SK-N-SH (cell line): ENCODE data around the gene HK2. TPM values are rescaled to one million over a fixed set of nuclear protein-coding genes. Genes with fewer than 3 reads are reported as not detected.
"Not testable (repeated sequence)": the region's sequence is repeated elsewhere in the genome, so short reads cannot be mapped to it uniquely, and the experiment has no call there.

Experiments used
- CTCF ChIA-PET: fragments of 300-600, 350-600 bp; formaldehyde crosslinking; extraction: SDS; loops from one replicate; lab custom pipeline; 2021; lab: Yijun Ruan, JAX
- POLR2A ChIA-PET: fragments of 350-600 bp; sonication (Branson Sonifier 250); formaldehyde crosslinking; extraction: SDS; loops from one replicate; lab custom pipeline; 2020; ENCODE audit warnings: antibody characterized with exemption, inconsistent platforms; lab: Yijun Ruan, JAX
- DNase-seq: peaks from one replicate; pipeline ENCODE4 v3.0.0; 2012
- H2AFZ ChIP-seq: fragments of 200-600 bp; sonication (generic); 2 replicates; pipeline ENCODE4 v1.8.1; 2016; ENCODE audit warnings: antibody characterized with exemption, mild to moderate bottlenecking, low read depth
- H3F3A ChIP-seq: fragments of 200-600 bp; sonication (generic); replicated peaks from 2 replicates; pipeline ENCODE3; 2016; ENCODE audit warnings: antibody characterized with exemption, mild to moderate bottlenecking; ENCODE audit not compliant: insufficient read depth
- H3K27ac ChIP-seq, 2 experiments: fragments of 200-500 bp in 1 of 2; fragments of 200-600 bp in 1 of 2; sonication (Bioruptor generic) in 1 of 2; sonication (generic), shearing (Covaris generic) in 1 of 2; 2 replicates each; pipeline versions ENCODE4 v1.5.1 to v1.6.1; 2014 to 2016; ENCODE audit warnings: low read depth in 2 of 2, inconsistent platforms in 1 of 2, low read length in 1 of 2, mild to moderate bottlenecking in 1 of 2, mixed read lengths in 1 of 2
- H3K27me3 ChIP-seq: fragments of 200-600 bp; sonication (generic), shearing (Covaris generic); 2 replicates; pipeline ENCODE4 v1.6.1; 2016; ENCODE audit warnings: mixed run types; ENCODE audit not compliant: insufficient read depth
- H3K36me3 ChIP-seq, 2 experiments: fragments of 200-500 bp in 1 of 2; fragments of 200-600 bp in 1 of 2; sonication (Bioruptor generic) in 1 of 2; sonication (generic) in 1 of 2; replicated peaks in 1 of 2; 2 replicates each; pipeline versions ENCODE3 to v1.5.1; 2014 to 2016; ENCODE audit warnings: low read length in 1 of 2, mild to moderate bottlenecking in 1 of 2; ENCODE audit not compliant: insufficient read depth in 2 of 2, control insufficient read depth in 1 of 2
- H3K4me1 ChIP-seq, 2 experiments: fragments of 200-500 bp in 1 of 2; fragments of 200-600 bp in 1 of 2; sonication (Bioruptor generic) in 1 of 2; sonication (generic), shearing (Covaris generic) in 1 of 2; 2 replicates each; pipeline versions ENCODE4 v1.5.1 to v1.6.1; 2014 to 2016; ENCODE audit warnings: low read depth in 1 of 2, low read length in 1 of 2, mixed run types in 1 of 2; ENCODE audit not compliant: insufficient read depth in 2 of 2, control insufficient read depth in 1 of 2
- H3K4me2 ChIP-seq: fragments of 200-600 bp; sonication (generic), shearing (Covaris generic); 2 replicates; pipeline ENCODE4 v1.6.1; 2017; ENCODE audit warnings: mixed run types
- H3K4me3 ChIP-seq, 2 experiments: fragments of 200-500 bp in 1 of 2; fragments of 200-600 bp in 1 of 2; sonication (Bioruptor generic) in 1 of 2; sonication (generic), shearing (Covaris generic) in 1 of 2; 2 replicates each; pipeline versions ENCODE4 v1.5.1 to v1.8.1; 2014 to 2016; ENCODE audit warnings: low read depth in 2 of 2, inconsistent platforms in 1 of 2, low read length in 1 of 2, mild to moderate bottlenecking in 1 of 2, mixed read lengths in 1 of 2, moderate library complexity in 1 of 2
- H3K79me2 ChIP-seq: fragments of 200-600 bp; sonication (generic); 2 replicates; pipeline ENCODE4 v1.8.1; 2017; ENCODE audit warnings: mild to moderate bottlenecking; ENCODE audit not compliant: insufficient read depth
- H3K9ac ChIP-seq: fragments of 200-600 bp; sonication (generic); 2 replicates; pipeline ENCODE4 v1.6.1; 2017; ENCODE audit warnings: mixed run types
- H3K9me2 ChIP-seq: fragments of 200-600 bp; sonication (generic); 2 replicates; pipeline ENCODE4 v1.6.1; 2017; ENCODE audit warnings: mixed run types
- H3K9me3 ChIP-seq: fragments of 200-600 bp; sonication (generic); 2 replicates; pipeline ENCODE4 v1.6.1; 2017; ENCODE audit warnings: mixed run types, mild to moderate bottlenecking, moderate library complexity
- H4K20me1 ChIP-seq: fragments of 200-600 bp; sonication (generic); 2 replicates; pipeline ENCODE4 v1.6.1; 2017; ENCODE audit warnings: mild to moderate bottlenecking, mixed run types; ENCODE audit not compliant: insufficient read depth
- EP300 ChIP-seq, 2 experiments: IDR thresholded peaks; 2 replicates each; pipeline versions ENCODE4 v1.4.0 to v1.6.1; 2012; ENCODE audit warnings: borderline replicate concordance in 1 of 2, low read depth in 1 of 2, low read length in 1 of 2
- EZH2phosphoT487 ChIP-seq: fragments of 200-600 bp; sonication (generic); IDR thresholded peaks from 2 replicates; pipeline ENCODE4 v1.6.1; 2017; ENCODE audit warnings: low read depth, mixed run types, mild to moderate bottlenecking, antibody characterized with exemption, moderate library complexity, borderline replicate concordance
- FOXJ3 ChIP-seq: sonication (generic); formaldehyde crosslinking; IDR thresholded peaks from 2 replicates; pipeline ENCODE4 v1.5.1; 2020; ENCODE audit warnings: mild to moderate bottlenecking, missing genetic modification reagents
- FOXM1 ChIP-seq: IDR thresholded peaks from 2 replicates; pipeline ENCODE4 v1.4.0; 2012; ENCODE audit warnings: low read depth, mild to moderate bottlenecking
- GABPA ChIP-seq: IDR thresholded peaks from 2 replicates; pipeline ENCODE4 v1.4.0; 2012; ENCODE audit warnings: low read depth, mild to moderate bottlenecking
- GATA2 ChIP-seq: sonication (generic); formaldehyde crosslinking; IDR thresholded peaks from 2 replicates; pipeline ENCODE4 v1.5.0; 2020; ENCODE audit warnings: mild to moderate bottlenecking, missing genetic modification reagents
- IRF3 ChIP-seq: fragments of 150-350 bp; IDR thresholded peaks from 2 replicates; pipeline ENCODE4 v1.6.1; 2016; ENCODE audit warnings: mild to moderate bottlenecking, low read depth, low read length
- MEF2A ChIP-seq: IDR thresholded peaks from 2 replicates; pipeline ENCODE4 v1.4.0; 2012; ENCODE audit warnings: low read depth, borderline replicate concordance
- NFIC ChIP-seq: IDR thresholded peaks from 2 replicates; pipeline ENCODE4 v1.4.0; 2012; ENCODE audit warnings: borderline replicate concordance
- NRF1 ChIP-seq: IDR thresholded peaks from 2 replicates; pipeline ENCODE4 v1.6.1; 2012; ENCODE audit warnings: low read depth, mild to moderate bottlenecking, low read length
- PBX3 ChIP-seq: IDR thresholded peaks from 2 replicates; pipeline ENCODE4; 2012
- RAD21 ChIP-seq: IDR thresholded peaks from 2 replicates; pipeline ENCODE4 v1.6.1; 2012; ENCODE audit warnings: mild to moderate bottlenecking, low read length
- RCOR1 ChIP-seq: fragments of 150-350 bp; IDR thresholded peaks from 2 replicates; pipeline ENCODE4 v1.6.1; 2017; ENCODE audit warnings: antibody characterized with exemption, low read length
- RFX5 ChIP-seq: IDR thresholded peaks from 2 replicates; pipeline ENCODE4 v1.6.1; 2012; ENCODE audit warnings: mild to moderate bottlenecking, improper control_type of control experiment, low read length
- SIN3A ChIP-seq: IDR thresholded peaks from 2 replicates; pipeline ENCODE4 v1.6.1; 2012; ENCODE audit warnings: low read depth, mild to moderate bottlenecking, low read length, moderate library complexity, borderline replicate concordance
- USF1 ChIP-seq: IDR thresholded peaks from 2 replicates; pipeline ENCODE4 v1.4.0; 2012; ENCODE audit warnings: low read depth, borderline replicate concordance
- USF2 ChIP-seq: fragments of 150-350 bp; IDR thresholded peaks from 2 replicates; pipeline ENCODE4 v1.6.1; 2017; ENCODE audit warnings: antibody characterized with exemption, low read length, low read depth, borderline replicate concordance
- WGBS: methylation state at CpG from one replicate; pipeline ENCODE4 v1.1.6; 2017; ENCODE audit warnings: low lambda C conversion rate; 5-methylcytosine and 5-hydroxymethylcytosine counted together
- polyA plus RNA-seq, 3 experiments: library from polyadenylated mRNA; depleted of rRNA; stranded (reverse); fragments of >200 nt; gene quantifications; 2 replicates each; pipeline ENCODE4 v1.2.3, GENCODE V29; 2012
- TF ChIP-seq, protein P1 (sequence below): fragments of 200-600 bp; sonication (generic); IDR thresholded peaks from 2 replicates; pipeline ENCODE4 v1.6.1; 2017; ENCODE audit warnings: antibody characterized with exemption, mild to moderate bottlenecking, moderate library complexity

HK2 gene
- polyA plus RNA-seq, 1 of the 3 experiments (the other 2 are of a cell fraction) = 13.5 TPM

DNA sequence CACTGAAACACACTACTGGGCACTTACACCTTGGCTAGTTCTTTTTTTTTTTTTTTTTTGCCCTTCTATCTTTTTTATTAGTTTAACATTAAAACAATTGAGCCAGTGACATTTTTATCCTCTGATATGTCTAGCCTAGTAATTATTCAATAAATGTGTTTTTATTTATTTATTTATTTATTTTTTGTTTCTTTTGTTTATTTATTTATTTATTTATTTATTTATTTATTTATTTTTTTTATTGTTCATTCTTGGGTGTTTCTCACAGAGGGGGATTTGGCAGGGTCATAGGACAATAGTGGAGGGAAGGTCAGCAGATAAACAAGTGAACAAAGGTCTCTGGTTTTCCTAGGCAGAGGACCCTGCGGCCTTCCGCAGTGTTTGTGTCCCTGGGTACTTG lies 39.0 kb upstream of the HK2 start:
- H3K9me2 ChIP-seq, H3K4me1 ChIP-seq, POLR2A ChIA-PET, H3K9me3 ChIP-seq, H3K9ac ChIP-seq, H3K4me3 ChIP-seq, H3F3A ChIP-seq, H3K27me3 ChIP-seq, DNase-seq, CTCF ChIA-PET, H3K79me2 ChIP-seq, H3K4me2 ChIP-seq, H3K27ac ChIP-seq, H3K36me3 ChIP-seq, H2AFZ ChIP-seq, H4K20me1 ChIP-seq: not testable (repeated sequence)
- WGBS = no CpG with 5 or more reads among the region's 2 CpGs

GRCh38 chr2:74806355-74806839 lies 27.5 kb upstream of the HK2 start:
- Histone ChIP-seq H3K9me2 (no peaks in the 10 kb centered on the region), H3F3A (no peaks in the 10 kb centered on the region), H3K4me2 (no peak overlapping the region), H3K36me3 (no peaks in the 10 kb centered on the region), H3K9me3 (no peaks in the 10 kb centered on the region), H4K20me1 (no peaks in the 10 kb centered on the region), H2AFZ (no peak overlapping the region), H3K9ac (no peak overlapping the region), H3K4me1 (no peaks in the 10 kb centered on the region), H3K27ac (no peak overlapping the region), H3K27me3 (no peaks in the 10 kb centered on the region; the same call in 1 of the 2 replicates), H3K4me3 (no peak overlapping the region), H3K79me2 (no peaks in the 10 kb centered on the region)
- POLR2A ChIA-PET = no interaction called here
- CTCF ChIA-PET = no interaction called here
- TF ChIP-seq GATA2 (no peak), USF1 (no peak), RAD21 (no peak), RCOR1 (no peak), EP300 (IDR thresholded peaks at IDR 0.05; ENCODE audit: borderline replicate concordance in 1 of 2, low read depth in 1 of 2, low read length in 1 of 2) (no peak), SIN3A (no peak), GABPA (no peak), FOXJ3 (no peak), IRF3 (no peak), NRF1 (no peak), FOXM1 (no peak), EZH2phosphoT487 (no peak), RFX5 (no peak), PBX3 (no peak), USF2 (no peak), MEF2A (no peak), NFIC (no peak)
- TF ChIP-seq, protein P1, sequence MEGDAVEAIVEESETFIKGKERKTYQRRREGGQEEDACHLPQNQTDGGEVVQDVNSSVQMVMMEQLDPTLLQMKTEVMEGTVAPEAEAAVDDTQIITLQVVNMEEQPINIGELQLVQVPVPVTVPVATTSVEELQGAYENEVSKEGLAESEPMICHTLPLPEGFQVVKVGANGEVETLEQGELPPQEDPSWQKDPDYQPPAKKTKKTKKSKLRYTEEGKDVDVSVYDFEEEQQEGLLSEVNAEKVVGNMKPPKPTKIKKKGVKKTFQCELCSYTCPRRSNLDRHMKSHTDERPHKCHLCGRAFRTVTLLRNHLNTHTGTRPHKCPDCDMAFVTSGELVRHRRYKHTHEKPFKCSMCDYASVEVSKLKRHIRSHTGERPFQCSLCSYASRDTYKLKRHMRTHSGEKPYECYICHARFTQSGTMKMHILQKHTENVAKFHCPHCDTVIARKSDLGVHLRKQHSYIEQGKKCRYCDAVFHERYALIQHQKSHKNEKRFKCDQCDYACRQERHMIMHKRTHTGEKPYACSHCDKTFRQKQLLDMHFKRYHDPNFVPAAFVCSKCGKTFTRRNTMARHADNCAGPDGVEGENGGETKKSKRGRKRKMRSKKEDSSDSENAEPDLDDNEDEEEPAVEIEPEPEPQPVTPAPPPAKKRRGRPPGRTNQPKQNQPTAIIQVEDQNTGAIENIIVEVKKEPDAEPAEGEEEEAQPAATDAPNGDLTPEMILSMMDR = no peak
- 64% methylated on average over 5 of the region's 5 CpGs for WGBS
- DNase-seq = no peak
